ENCODE results near the gene ORM1. TPM values are rescaled to one million over a fixed set of nuclear protein-coding genes. Genes with fewer than 3 reads are reported as not detected.

The ORM1 gene
- total and polyA plus RNA-seq, 12 donors: 2.9 to 26.0 (median 5.1) TPM; not detected in 1

GRCh38 chr9:114276908-114277821 lies 45.7 kb upstream of the ORM1 start:
- Histone ChIP-seq H3K4me3 (no peak overlapping the region), H3K9me3 (replicated peaks in 1 of 3) (no peaks in the 10 kb centered on the region), H3K4me1 (replicated peaks in 1 of 2) (peaks cover 0 to 12% of the 10 kb centered on the region in 2 donors), H3K27me3 (no peaks in the 10 kb centered on the region), H3K36me3 (replicated peaks in 1 of 2) (no peaks in the 10 kb centered on the region), H3K27ac (no peak overlapping the region)
- intact Hi-C loops (cut with DNase I): no loop called here
- DNase-seq: peak in 2 of 7 donors; percentile 5 to 14
- TF ChIP-seq POLR2A (IDR thresholded peaks at IDR 0.05): no peak
- TF ChIP-seq, protein P1, sequence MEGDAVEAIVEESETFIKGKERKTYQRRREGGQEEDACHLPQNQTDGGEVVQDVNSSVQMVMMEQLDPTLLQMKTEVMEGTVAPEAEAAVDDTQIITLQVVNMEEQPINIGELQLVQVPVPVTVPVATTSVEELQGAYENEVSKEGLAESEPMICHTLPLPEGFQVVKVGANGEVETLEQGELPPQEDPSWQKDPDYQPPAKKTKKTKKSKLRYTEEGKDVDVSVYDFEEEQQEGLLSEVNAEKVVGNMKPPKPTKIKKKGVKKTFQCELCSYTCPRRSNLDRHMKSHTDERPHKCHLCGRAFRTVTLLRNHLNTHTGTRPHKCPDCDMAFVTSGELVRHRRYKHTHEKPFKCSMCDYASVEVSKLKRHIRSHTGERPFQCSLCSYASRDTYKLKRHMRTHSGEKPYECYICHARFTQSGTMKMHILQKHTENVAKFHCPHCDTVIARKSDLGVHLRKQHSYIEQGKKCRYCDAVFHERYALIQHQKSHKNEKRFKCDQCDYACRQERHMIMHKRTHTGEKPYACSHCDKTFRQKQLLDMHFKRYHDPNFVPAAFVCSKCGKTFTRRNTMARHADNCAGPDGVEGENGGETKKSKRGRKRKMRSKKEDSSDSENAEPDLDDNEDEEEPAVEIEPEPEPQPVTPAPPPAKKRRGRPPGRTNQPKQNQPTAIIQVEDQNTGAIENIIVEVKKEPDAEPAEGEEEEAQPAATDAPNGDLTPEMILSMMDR (IDR thresholded peaks at IDR 0.05): no peak
- 86 to 94% (median 92%) methylated on average over 15 to 18 of the region's 18 CpGs for WGBS, 4 donors

DNA sequence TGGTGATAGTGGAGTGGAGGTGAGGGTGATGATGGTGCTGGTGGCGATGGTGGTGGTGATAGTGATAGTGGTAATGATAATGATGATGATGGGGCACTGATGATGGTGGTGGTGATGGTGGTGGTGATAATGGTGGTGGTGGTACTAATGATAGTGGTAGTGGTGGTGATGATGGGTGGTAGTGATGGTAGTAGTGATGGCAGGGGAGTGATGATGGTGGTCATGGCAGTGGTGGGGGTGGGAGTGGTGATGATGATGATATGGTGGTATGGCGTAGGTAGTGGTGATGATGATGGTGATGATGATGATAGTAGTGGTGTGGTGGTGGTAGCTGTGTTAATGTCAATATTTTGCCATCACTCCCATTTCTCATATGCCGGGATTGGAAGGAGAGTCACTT lies 44.5 kb upstream of the ORM1 start:
- Histone ChIP-seq H3K27ac (no peak overlapping the region), H3K4me3 (no peak overlapping the region), H3K27me3 (no peaks in the 10 kb centered on the region), H3K4me1 (replicated peaks in 1 of 2) (peaks cover 0 to 12% of the 10 kb centered on the region in 2 donors), H3K9me3 (replicated peaks in 1 of 3) (no peaks in the 10 kb centered on the region), H3K36me3 (replicated peaks in 1 of 2) (no peaks in the 10 kb centered on the region)
- 72 to 88% (median 84%) methylated on average over 3 of the region's 3 CpGs for WGBS, 4 donors
- TF ChIP-seq, protein P1 (IDR thresholded peaks at IDR 0.05): no peak
- TF ChIP-seq POLR2A (IDR thresholded peaks at IDR 0.05): no peak
- intact Hi-C loops (cut with DNase I): no loop called here
- peak in 1 of 7 donors; percentile 3 for DNase-seq

DNA sequence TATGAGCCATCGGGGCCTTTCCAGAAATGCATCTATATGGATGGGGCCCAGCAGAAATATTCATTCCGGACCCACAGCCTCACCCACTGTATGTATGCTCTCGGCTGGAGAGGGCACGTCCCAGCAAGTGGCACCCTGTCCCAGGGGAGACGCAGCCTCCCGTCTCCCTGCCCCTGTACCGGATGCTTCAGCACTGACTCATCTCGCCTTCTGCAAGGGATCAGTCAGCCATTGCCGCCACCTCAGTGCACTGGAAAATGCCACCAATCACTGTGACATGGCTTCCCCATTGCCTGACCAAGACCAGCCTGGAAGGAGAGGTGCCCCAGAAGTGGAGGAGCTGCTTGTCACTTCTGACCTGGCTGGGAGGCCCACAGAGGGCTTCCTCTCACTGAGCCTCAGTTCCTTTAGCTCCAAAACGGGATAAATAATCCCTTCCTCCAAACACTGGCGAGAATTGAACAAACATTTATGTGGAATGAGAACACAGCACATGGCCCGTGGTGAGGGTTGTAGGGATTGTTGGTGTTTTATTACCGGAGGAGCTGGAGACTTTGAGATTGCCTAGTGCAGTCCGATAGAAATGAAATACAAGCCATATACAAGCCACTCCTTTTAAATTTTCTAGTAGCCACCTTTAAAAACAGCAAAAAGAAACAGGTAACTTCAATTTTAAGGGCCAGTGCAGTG lies 43.9 kb upstream of the ORM1 start:
- peak in 2 of 7 donors; percentile 7 to 9 for DNase-seq
- TF ChIP-seq POLR2A (IDR thresholded peaks at IDR 0.05): no peak
- TF ChIP-seq, protein P1 (IDR thresholded peaks at IDR 0.05): no peak
- no peak overlapping the region for H3K4me3 ChIP-seq
- H3K36me3 ChIP-seq (replicated peaks in 1 of 2): no peaks in the 10 kb centered on the region
- no peaks in the 10 kb centered on the region for H3K27me3 ChIP-seq
- H3K27ac ChIP-seq: no peak overlapping the region
- no peaks in the 10 kb centered on the region for H3K9me3 ChIP-seq (replicated peaks in 1 of 3)
- intact Hi-C loops (cut with DNase I): no loop called here
- WGBS, 4 donors: 81 to 90% (median 85%) methylated on average over 6 to 14 of the region's 14 CpGs
- peaks cover 0 to 12% of the 10 kb centered on the region in 2 donors for H3K4me1 ChIP-seq (replicated peaks in 1 of 2)

GRCh38 chr9:114279693-114280092 lies 43.2 kb upstream of the ORM1 start:
- no peak for DNase-seq
- intact Hi-C loops (cut with DNase I): no loop called here

More at GRCh38 chr9:114279693-114280092, 43.2 kb upstream of the ORM1 start:
- Histone ChIP-seq H3K9me3 (replicated peaks in 1 of 3) (no peaks in the 10 kb centered on the region), H3K4me3 (no peak overlapping the region), H3K4me1 (replicated peaks in 1 of 2) (peaks cover 0 to 12% of the 10 kb centered on the region in 2 donors), H3K27me3 (no peaks in the 10 kb centered on the region), H3K36me3 (replicated peaks in 1 of 2) (no peaks in the 10 kb centered on the region), H3K27ac (no peak overlapping the region)
- TF ChIP-seq, protein P1 (IDR thresholded peaks at IDR 0.05): no peak
- TF ChIP-seq POLR2A (IDR thresholded peaks at IDR 0.05): no peak
- 92 to 97% (median 95%) methylated on average over 3 of the region's 3 CpGs for WGBS, 4 donors

All from adrenal gland (tissue), 12 donors.